Measurements from ENCODE around the gene ST3GAL4. TPM values are rescaled to one million over a fixed set of nuclear protein-coding genes. Genes with fewer than 3 reads are reported as not detected.
"Not testable (repeated sequence)": the region's sequence is repeated elsewhere in the genome, so short reads cannot be mapped to it uniquely, and the experiment has no call there.

ST3GAL4 gene
- total RNA-seq, 1 donor from 2014 or later, result 15.9 TPM

DNA sequence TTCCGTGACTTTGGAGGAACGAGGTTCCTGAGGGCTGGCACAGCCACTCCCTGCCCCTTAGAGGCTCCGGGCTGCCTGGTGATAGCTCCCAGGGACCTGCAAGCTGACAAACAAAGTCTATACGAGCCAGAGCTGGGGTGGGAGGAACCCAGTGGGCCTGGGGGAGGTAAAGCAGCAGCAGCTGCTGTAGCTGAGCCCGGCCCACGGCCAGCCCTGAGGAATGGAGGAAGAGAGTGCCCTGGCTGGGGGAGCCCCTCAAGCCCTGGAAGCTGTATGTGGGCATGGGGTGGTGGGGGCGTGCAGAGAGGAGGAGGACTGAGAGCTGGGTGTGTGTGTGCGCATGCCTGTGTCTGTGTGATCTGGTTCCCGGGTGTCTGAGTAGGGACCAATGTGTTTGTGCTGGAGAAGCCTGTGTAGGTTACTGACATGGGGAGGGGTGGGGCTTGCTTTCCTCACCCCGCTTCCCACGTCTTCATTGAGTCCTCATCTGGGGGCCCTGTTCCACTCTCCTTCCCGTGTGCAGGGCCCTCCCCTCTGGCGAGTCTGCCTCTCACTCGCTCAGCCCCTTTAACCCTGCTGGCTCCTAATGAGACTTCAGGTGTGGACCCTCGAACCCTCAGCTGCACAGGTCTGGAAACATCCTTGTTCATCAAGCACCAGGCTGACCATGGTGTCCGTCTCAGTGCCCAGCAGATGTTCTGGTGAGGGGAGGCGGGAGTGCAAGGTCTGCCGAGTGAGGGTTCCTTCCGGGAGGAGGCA lies 10.8 kb downstream of the ST3GAL4 start:
- DNase-seq (ENCODE audit: low read depth), result no peak
- TF ChIP-seq, protein P1, sequence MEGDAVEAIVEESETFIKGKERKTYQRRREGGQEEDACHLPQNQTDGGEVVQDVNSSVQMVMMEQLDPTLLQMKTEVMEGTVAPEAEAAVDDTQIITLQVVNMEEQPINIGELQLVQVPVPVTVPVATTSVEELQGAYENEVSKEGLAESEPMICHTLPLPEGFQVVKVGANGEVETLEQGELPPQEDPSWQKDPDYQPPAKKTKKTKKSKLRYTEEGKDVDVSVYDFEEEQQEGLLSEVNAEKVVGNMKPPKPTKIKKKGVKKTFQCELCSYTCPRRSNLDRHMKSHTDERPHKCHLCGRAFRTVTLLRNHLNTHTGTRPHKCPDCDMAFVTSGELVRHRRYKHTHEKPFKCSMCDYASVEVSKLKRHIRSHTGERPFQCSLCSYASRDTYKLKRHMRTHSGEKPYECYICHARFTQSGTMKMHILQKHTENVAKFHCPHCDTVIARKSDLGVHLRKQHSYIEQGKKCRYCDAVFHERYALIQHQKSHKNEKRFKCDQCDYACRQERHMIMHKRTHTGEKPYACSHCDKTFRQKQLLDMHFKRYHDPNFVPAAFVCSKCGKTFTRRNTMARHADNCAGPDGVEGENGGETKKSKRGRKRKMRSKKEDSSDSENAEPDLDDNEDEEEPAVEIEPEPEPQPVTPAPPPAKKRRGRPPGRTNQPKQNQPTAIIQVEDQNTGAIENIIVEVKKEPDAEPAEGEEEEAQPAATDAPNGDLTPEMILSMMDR (conservative IDR thresholded peaks at IDR 0.05; ENCODE audit: low read depth, low read length), result no peak
- H3K4me3 ChIP-seq (ENCODE audit: low read depth, low read length), result no peak overlapping the region

DNA sequence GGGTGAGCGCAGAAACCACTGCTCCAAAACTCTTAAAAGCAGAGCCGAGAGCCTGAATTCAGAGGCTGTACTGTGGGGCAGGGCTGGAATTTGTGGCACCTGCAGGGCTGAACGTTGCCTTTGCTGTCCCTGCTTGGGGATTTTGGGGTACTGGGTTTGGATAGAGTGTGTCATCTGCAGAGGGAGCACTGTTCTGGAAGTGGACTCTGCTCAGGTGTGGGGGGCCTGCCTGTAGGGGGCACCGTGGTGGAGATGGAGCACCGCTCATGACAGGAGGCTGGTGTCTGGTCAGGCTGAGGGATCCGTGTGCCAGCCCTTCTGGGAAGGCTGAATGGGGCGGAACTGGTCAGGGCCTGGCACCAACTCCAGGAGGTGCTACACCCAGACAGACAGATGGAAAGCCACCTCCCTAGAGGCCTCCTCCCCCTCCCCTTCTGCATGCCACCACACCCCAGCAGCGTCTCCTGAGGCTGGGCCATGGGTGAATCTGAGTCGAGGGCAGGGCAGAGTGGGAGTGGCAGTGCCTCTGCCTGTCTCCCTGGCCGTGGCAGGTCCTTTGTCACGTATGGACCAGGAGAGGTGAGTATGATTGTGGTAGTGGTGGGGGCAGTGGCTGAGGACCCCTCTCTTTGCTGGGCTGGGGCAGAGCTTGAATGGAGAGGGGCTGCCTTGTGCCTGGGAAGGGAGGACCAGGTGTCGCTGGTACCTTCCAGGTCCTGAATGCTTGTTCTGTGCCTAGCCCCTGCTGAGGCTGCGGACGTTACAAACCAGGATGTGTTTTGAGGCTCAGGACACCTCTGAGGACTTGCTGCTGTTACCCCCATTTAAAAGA lies 11.6 kb downstream of the ST3GAL4 start:
- H3K4me3 ChIP-seq (ENCODE audit: low read depth, low read length); DNase-seq (ENCODE audit: low read depth): not testable (repeated sequence)

DNA sequence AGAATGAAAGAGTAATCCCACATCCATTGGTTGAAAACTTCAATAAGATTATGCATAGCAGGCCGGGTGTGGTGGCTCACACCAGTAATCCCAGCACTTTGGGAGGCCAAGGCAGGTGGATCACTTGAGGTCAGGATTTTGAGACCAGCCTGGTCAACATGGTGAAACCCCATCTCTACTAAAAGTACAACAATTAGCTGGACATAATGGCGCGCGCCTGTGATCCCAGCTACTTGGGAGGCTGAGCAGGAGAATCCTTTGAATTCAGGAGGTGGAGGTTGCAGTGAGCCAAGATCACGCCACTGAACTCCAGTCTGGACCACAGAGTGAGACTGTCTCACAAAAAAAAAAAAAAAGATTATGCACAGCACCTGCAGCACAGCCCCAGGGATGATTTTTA lies 12.3 kb downstream of the ST3GAL4 start:
- not testable (repeated sequence) for H3K4me3 ChIP-seq (ENCODE audit: low read depth, low read length); DNase-seq (ENCODE audit: low read depth)

DNA sequence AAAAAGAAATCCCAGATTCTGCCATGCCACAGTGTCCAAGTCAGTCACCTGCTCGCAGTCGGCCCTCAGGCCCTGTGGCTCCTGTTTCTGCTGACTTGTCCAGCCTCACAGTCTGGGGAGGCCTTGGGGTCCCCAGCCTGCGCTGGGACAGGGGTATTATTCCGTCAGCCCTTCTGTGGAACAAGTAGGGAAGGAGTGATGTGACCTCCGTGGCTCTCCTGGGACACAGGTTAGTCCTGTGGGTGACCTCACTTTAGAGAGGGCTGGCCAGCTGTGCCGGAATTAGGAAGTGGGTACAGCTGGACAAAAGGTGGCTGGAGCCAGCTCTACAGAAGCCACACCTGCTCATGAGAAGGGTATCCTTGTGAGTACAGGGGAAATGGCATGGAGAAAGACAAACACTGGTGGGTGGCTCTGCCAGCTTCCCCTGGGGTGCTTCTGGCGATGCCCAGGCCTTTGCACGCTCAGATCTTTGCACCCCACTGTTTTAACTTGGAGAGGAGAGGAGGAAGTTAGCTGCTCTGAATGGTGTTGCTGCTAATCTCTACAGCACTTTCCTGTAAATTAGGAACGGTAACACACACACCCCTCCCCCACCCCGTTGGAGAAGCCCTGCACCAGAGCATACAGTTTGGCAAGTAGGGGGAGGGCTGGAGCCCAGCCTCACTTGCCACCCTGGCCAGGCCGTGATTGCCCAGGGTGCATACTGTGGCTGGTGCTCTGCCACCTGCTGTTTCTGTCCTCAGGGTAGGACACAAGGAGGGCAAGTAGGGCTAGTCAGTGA lies 13.0 kb downstream of the ST3GAL4 start:
- not testable (repeated sequence) for DNase-seq (ENCODE audit: low read depth); H3K4me3 ChIP-seq (ENCODE audit: low read depth, low read length)

DNA sequence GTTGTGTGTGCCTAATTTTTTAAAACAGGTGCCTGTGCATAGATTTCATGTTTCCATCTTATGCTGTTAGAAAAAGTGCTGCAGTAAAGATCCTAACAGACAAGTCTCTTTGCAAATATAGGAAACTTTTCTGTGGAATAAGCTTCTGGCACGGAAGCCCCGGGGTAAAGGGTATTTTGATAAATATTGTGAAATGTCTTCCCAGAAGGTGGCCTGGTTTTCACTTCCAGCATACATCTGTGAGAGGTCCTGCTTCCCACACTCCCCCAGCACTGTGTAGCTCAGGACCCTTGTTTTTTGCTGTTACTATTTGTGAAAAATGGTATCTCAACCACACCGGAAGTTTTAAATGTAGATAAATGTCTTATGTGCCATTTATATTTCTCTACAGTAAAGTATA lies 14.5 kb downstream of the ST3GAL4 start:
- no peak for DNase-seq (ENCODE audit: low read depth)
- TF ChIP-seq, protein P1 (conservative IDR thresholded peaks at IDR 0.05; ENCODE audit: low read depth, low read length), result no peak

DNA sequence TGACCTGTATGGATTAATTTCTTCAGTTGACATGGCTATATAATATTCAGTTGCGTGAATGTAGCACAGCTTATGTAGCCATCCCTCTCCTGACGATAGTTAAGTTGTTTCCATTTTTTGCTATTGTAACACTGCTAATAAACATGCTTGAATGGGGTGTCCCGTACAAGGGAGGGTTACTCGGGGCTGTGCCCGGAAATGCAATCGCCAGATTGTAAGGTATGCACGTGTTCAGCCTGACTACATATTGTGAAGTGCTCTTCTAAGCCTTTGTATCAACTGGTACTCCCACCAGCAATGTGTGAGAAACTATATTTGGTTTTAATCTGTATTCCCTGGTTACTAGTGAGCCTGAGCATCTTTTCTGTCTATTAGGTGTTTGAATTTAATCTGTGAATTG lies 16.1 kb downstream of the ST3GAL4 start:
- no peak for DNase-seq (ENCODE audit: low read depth)
- TF ChIP-seq, protein P1 (conservative IDR thresholded peaks at IDR 0.05; ENCODE audit: low read depth, low read length), result no peak
- no peak overlapping the region for H3K4me3 ChIP-seq (ENCODE audit: low read depth, low read length)

More for the DNA sequence above, 14.5 kb downstream of the ST3GAL4 start:
- no peak overlapping the region for H3K4me3 ChIP-seq (ENCODE audit: low read depth, low read length)

DNA sequence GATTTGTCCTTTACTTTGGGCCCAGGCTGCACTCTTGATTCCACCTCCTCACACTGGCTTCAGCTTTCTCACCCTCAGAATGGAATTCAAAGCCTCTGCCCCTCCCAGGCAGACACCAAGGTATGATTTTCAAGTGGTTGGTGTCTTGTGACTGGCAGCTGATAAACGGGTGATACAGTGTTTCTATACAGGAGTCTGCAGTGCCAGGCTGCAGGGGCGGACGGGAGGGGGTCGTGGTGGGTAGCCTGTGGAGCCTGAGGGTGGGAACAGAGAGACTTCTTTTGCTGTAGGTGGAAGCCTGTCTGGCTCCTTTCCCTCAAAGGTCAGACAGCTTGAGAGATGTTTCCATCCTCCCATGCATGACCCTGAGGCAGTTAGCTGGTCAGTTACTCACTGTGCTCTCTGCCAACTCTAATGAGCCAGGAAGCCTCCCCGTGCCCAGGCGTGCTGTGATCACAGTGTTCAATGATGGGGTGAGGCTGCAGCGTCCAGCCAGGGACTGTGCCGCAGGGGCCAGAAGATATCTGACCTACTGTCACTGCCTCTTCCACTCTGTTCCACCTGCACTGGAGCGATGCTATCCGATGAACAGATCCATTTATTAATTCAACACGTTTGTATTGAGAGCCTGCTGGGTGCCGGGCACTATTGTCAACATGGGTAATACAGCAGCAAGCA lies 18.0 kb downstream of the ST3GAL4 start:
- H3K4me3 ChIP-seq (ENCODE audit: low read depth, low read length); DNase-seq (ENCODE audit: low read depth): not testable (repeated sequence)

DNA sequence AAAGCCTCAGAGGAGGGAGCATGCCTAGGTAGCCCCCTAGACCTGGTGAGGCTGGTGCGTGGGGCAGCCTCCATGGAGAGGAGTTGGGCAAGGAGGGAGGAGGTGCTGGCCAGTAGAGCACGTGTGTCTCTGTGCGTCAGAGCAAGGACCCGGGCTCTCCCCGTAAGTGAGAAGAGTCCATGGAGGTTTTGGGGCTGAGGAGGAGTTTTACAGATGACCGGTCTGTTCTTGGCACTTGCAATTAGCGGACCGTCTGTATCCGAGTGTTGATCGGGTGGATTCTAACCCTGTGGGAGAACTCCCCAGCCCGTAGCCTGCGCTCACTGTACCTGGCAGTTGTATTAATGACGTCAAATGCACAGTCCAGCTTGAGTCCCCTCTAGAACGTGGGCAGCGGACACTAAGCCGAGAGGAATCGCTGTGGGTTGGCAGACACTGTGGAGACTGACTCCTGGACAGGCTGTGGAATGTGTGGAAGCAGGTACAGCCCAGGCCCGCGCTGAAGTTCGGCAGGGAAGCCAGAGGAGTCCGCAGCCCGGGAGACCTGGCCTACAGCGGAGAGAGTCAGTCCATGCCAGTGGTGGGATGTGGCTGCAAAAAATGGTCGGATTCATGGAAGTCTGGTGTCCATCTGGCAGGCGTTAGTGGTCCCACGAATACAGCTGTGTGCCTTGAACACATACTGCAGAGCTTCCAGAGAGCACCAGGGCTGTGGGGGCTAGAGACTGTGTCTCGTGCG lies 19.2 kb downstream of the ST3GAL4 start:
- DNase-seq (ENCODE audit: low read depth), result not testable (repeated sequence)

DNA sequence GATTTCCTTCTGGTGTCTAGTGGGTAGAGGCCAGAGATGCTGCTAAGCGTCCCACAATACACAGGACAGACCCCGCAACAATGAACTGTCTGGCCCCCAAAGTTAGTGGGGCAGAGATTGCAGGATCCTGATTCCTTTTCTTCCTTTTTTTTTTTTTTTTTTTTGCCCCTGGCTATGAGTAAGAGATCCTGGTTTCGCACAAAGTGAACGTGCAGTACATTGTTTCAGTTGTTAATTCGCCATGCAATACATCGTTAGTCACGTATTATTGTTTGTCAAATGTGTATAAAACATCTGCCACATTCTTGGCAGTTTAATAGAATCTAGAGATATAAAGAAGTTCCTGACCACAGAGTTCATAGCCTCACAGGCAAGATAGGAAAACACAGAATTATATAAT lies 20.2 kb downstream of the ST3GAL4 start:
- TF ChIP-seq, protein P1 (conservative IDR thresholded peaks at IDR 0.05; ENCODE audit: low read depth, low read length), result no peak
- no peak for DNase-seq (ENCODE audit: low read depth)
- no peak overlapping the region for H3K4me3 ChIP-seq (ENCODE audit: low read depth, low read length)

More for the DNA sequence above, 19.2 kb downstream of the ST3GAL4 start:
- H3K4me3 ChIP-seq (ENCODE audit: low read depth, low read length), result not testable (repeated sequence)
